ENCODE data around the gene LAMA4. TPM values are rescaled to one million over a fixed set of nuclear protein-coding genes. Genes with fewer than 3 reads are reported as not detected.

The LAMA4 gene
- total and polyA plus RNA-seq, 2 of the 13 experiments (the other 11 are each of a cell fraction or from before 2014, with no cell fraction given), result not detected

- peak; percentile 91 for TF ChIP-seq ZNF44 (CRISPR knock-in tag; IDR thresholded peaks at IDR 0.05)
- TF ChIP-seq CREB1 (IDR thresholded peaks at IDR 0.05), result peak; percentile 75
- TF ChIP-seq CREB1 (CRISPR knock-in tag; IDR thresholded peaks at IDR 0.05), result 0 out of 2 replicates have a peak, but pooled peaks have one; percentile 38
- no peak for TF ChIP-seq NFYC (CRISPR knock-in tag; IDR thresholded peaks at IDR 0.05)
- TF ChIP-seq ZBTB4 (CRISPR knock-in tag; IDR thresholded peaks at IDR 0.05; ENCODE audit: borderline replicate concordance), result 0 out of 2 replicates have a peak, but pooled peaks have one; percentile 86
- 0 out of 2 replicates have a peak, but pooled peaks have one; percentile 78 for TF ChIP-seq ZBED4 (CRISPR knock-in tag; IDR thresholded peaks at IDR 0.05; ENCODE audit: borderline replicate concordance)
- peak; percentile 65 for TF ChIP-seq DRAP1 (CRISPR knock-in tag; IDR thresholded peaks at IDR 0.05)
- no peak for TF ChIP-seq DNMT3B (CRISPR knock-in tag; conservative IDR thresholded peaks at IDR 0.05)
- 0 out of 2 replicates have a peak, but pooled peaks have one; percentile 5 for TF ChIP-seq ZNF646 (CRISPR knock-in tag; IDR thresholded peaks at IDR 0.05)
- TF ChIP-seq HNF4A (CRISPR knock-in tag; IDR thresholded peaks at IDR 0.05), result peak; percentile 8; the same call in 1 of the 2 replicates
Observed at GRCh38 chr6:112087136-112087911, 167.0 kb downstream of the LAMA4 start, which contains the start of the genes FAM229B and TUBE1 (continued).
